GM23338 (cell line): Measurements from ENCODE around the gene ALG14. TPM values are rescaled to one million over a fixed set of nuclear protein-coding genes. Genes with fewer than 3 reads are reported as not detected.

Experiments
- ATAC-seq: fragments of 200-7000 bp; cut with Tn5 transposase; 3 replicates; pipeline ENCODE4 v1.9.1; 2020
- DNase-seq: peaks from one replicate; pipeline ENCODE4 v3.0.0-alpha.2; 2015; ENCODE audit warnings: low spot score
- H2AFZ ChIP-seq: fragments of 200-600 bp; sonication (generic); 2 replicates; pipeline ENCODE4 v1.8.0; 2016; ENCODE audit warnings: antibody characterized with exemption, mild to moderate bottlenecking, moderate library complexity
- H3F3A ChIP-seq: fragments of 200-600 bp; sonication (generic); replicated peaks from 2 replicates; pipeline ENCODE4 v1.8.0; 2017; ENCODE audit warnings: antibody characterized with exemption, mixed run types, low read depth
- H3K27ac ChIP-seq: fragments of 200-600 bp; sonication (generic); 2 replicates; pipeline ENCODE4 v1.6.1; 2016; ENCODE audit warnings: low read depth
- H3K27me3 ChIP-seq: fragments of 200-600 bp; sonication (generic); 2 replicates; pipeline ENCODE4 v1.8.0; 2016; ENCODE audit warnings: mild to moderate bottlenecking, mixed run types, moderate library complexity; ENCODE audit not compliant: insufficient read depth
- H3K36me3 ChIP-seq: fragments of 200-600 bp; sonication (generic); 2 replicates; pipeline ENCODE4 v1.8.0; 2016; ENCODE audit warnings: mild to moderate bottlenecking; ENCODE audit not compliant: insufficient read depth
- H3K4me1 ChIP-seq: fragments of 200-600 bp; sonication (generic); 2 replicates; pipeline ENCODE4 v1.8.0; 2016; ENCODE audit warnings: mild to moderate bottlenecking, moderate library complexity; ENCODE audit not compliant: insufficient read depth
- H3K4me2 ChIP-seq: fragments of 200-600 bp; sonication (generic); 2 replicates; pipeline ENCODE4 v1.7.1; 2017; ENCODE audit warnings: mixed run types
- H3K4me3 ChIP-seq: fragments of 200-600 bp; sonication (generic); 2 replicates; pipeline ENCODE4 v1.6.1; 2016; ENCODE audit warnings: mixed run types
- H3K79me2 ChIP-seq: fragments of 200-600 bp; sonication (generic); replicated peaks from 2 replicates; pipeline ENCODE4 v1.8.0; 2017; ENCODE audit warnings: mild to moderate bottlenecking; ENCODE audit not compliant: insufficient read depth
- H3K9me2 ChIP-seq: fragments of 200-600 bp; sonication (generic); 2 replicates; pipeline ENCODE4 v1.8.0; 2017; ENCODE audit not compliant: insufficient read depth
- H4K20me1 ChIP-seq: fragments of 200-600 bp; sonication (generic); replicated peaks from 2 replicates; pipeline ENCODE4 v1.8.0; 2017; ENCODE audit warnings: mild to moderate bottlenecking; ENCODE audit not compliant: insufficient read depth
- H3K27ac Mint-ChIP-seq: 2 replicates; pipeline ENCODE4 v1.8.0; 2020; ENCODE audit warnings: inconsistent platforms, mild to moderate bottlenecking, moderate library complexity, mixed read lengths
- H3K27me3 Mint-ChIP-seq: 3 replicates; pipeline ENCODE4 v1.8.0; 2022; ENCODE audit warnings: low read depth, mild to moderate bottlenecking, moderate library complexity, mixed read lengths, inconsistent platforms; ENCODE audit not compliant: insufficient read depth, poor library complexity
- H3K36me3 Mint-ChIP-seq: 3 replicates; pipeline ENCODE4 v1.8.0; 2021; ENCODE audit warnings: low read depth, mild to moderate bottlenecking, inconsistent platforms, moderate library complexity, mixed read lengths
- H3K4me1 Mint-ChIP-seq: 3 replicates; pipeline ENCODE4 v1.8.0; 2020; ENCODE audit warnings: mild to moderate bottlenecking, inconsistent platforms, mixed read lengths
- H3K4me3 Mint-ChIP-seq: 3 replicates; pipeline ENCODE4 v1.8.0; 2021; ENCODE audit warnings: moderate library complexity, mild to moderate bottlenecking, inconsistent platforms, mixed read lengths
- H3K9me3 Mint-ChIP-seq: 3 replicates; pipeline ENCODE4 v1.8.0; 2020; ENCODE audit warnings: moderate library complexity, mild to moderate bottlenecking, inconsistent platforms, mixed read lengths
- CREB1 ChIP-seq: fragments of 250-450 bp; sonication (Bioruptor Pico); IDR thresholded peaks from 2 replicates; pipeline ENCODE4 v1.5.0; 2020; ENCODE audit warnings: low read depth, mild to moderate bottlenecking, moderate library complexity
- JUNB ChIP-seq: IDR thresholded peaks from one replicate; pipeline ENCODE4 v1.6.1; 2016; ENCODE audit warnings: antibody characterized with exemption; ENCODE audit not compliant: unreplicated experiment
- POLR2AphosphoS5 ChIP-seq: IDR thresholded peaks from 2 replicates; pipeline ENCODE4 v1.6.1; 2016; ENCODE audit warnings: antibody characterized with exemption, low read depth
- STAT1 ChIP-seq: IDR thresholded peaks from one replicate; pipeline ENCODE4 v1.6.1; 2016; ENCODE audit warnings: antibody characterized with exemption; ENCODE audit not compliant: unreplicated experiment
- ZNF114 ChIP-seq: fragments of 250-450 bp; sonication (Bioruptor Pico); IDR thresholded peaks from 2 replicates; pipeline ENCODE4 v1.5.0; 2020; ENCODE audit warnings: mild to moderate bottlenecking, moderate library complexity
- polyA plus RNA-seq: library from polyadenylated mRNA; unstranded; fragments of >200 nt; fragmentation: Nextera tagmentation; extraction: Ambion mirVana; gene quantifications from 2 replicates; pipeline ENCODE4 v1.2.1, GENCODE V29; 2016
- total RNA-seq: library from RNA; depleted of rRNA; stranded (reverse); fragments of >200 nt; shearing (Covaris generic); gene quantifications from 2 replicates; pipeline ENCODE4 v1.2.3, GENCODE V29; 2014
- TF ChIP-seq, protein P1 (sequence below): fragments of 250-450 bp; sonication (Bioruptor Pico); IDR thresholded peaks from 2 replicates; pipeline ENCODE4 v1.5.0; 2020; ENCODE audit warnings: mild to moderate bottlenecking, moderate library complexity
- TF ChIP-seq, protein P2 (sequence below), 2 experiments: fragments of 200-600 bp in 1 of 2; sonication (generic) in 1 of 2; conservative IDR thresholded peaks; 2 replicates each; pipeline versions ENCODE4 v1.5.1 to v1.6.1; 2016 to 2017; ENCODE audit warnings: antibody characterized with exemption in 2 of 2, low read depth in 2 of 2, mild to moderate bottlenecking in 2 of 2, moderate library complexity in 1 of 2

Gene ALG14
- total and polyA plus RNA-seq, 2 experiments from 2014 or later = 0.42 to 2.8 TPM

DNA sequence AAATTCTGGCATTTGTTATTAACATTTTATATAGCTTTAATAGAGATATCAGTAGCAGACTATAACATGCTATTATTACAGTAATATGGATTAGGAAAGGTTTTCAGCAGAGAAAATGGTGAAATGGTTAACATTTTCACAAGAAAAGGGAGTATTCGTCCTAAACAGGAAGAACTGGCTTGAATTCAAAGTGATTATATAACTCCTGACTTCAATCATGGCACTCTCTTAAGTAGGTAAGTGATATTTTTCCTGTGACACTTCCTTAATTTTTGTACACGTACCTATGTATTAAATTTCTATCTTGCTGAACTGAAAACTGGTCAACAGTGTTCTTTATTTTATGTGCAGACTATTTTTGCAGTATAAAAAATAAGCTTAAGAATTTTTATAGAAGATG, 77.9 kb downstream of the ALG14 start (continued):
- TF ChIP-seq, protein P1, sequence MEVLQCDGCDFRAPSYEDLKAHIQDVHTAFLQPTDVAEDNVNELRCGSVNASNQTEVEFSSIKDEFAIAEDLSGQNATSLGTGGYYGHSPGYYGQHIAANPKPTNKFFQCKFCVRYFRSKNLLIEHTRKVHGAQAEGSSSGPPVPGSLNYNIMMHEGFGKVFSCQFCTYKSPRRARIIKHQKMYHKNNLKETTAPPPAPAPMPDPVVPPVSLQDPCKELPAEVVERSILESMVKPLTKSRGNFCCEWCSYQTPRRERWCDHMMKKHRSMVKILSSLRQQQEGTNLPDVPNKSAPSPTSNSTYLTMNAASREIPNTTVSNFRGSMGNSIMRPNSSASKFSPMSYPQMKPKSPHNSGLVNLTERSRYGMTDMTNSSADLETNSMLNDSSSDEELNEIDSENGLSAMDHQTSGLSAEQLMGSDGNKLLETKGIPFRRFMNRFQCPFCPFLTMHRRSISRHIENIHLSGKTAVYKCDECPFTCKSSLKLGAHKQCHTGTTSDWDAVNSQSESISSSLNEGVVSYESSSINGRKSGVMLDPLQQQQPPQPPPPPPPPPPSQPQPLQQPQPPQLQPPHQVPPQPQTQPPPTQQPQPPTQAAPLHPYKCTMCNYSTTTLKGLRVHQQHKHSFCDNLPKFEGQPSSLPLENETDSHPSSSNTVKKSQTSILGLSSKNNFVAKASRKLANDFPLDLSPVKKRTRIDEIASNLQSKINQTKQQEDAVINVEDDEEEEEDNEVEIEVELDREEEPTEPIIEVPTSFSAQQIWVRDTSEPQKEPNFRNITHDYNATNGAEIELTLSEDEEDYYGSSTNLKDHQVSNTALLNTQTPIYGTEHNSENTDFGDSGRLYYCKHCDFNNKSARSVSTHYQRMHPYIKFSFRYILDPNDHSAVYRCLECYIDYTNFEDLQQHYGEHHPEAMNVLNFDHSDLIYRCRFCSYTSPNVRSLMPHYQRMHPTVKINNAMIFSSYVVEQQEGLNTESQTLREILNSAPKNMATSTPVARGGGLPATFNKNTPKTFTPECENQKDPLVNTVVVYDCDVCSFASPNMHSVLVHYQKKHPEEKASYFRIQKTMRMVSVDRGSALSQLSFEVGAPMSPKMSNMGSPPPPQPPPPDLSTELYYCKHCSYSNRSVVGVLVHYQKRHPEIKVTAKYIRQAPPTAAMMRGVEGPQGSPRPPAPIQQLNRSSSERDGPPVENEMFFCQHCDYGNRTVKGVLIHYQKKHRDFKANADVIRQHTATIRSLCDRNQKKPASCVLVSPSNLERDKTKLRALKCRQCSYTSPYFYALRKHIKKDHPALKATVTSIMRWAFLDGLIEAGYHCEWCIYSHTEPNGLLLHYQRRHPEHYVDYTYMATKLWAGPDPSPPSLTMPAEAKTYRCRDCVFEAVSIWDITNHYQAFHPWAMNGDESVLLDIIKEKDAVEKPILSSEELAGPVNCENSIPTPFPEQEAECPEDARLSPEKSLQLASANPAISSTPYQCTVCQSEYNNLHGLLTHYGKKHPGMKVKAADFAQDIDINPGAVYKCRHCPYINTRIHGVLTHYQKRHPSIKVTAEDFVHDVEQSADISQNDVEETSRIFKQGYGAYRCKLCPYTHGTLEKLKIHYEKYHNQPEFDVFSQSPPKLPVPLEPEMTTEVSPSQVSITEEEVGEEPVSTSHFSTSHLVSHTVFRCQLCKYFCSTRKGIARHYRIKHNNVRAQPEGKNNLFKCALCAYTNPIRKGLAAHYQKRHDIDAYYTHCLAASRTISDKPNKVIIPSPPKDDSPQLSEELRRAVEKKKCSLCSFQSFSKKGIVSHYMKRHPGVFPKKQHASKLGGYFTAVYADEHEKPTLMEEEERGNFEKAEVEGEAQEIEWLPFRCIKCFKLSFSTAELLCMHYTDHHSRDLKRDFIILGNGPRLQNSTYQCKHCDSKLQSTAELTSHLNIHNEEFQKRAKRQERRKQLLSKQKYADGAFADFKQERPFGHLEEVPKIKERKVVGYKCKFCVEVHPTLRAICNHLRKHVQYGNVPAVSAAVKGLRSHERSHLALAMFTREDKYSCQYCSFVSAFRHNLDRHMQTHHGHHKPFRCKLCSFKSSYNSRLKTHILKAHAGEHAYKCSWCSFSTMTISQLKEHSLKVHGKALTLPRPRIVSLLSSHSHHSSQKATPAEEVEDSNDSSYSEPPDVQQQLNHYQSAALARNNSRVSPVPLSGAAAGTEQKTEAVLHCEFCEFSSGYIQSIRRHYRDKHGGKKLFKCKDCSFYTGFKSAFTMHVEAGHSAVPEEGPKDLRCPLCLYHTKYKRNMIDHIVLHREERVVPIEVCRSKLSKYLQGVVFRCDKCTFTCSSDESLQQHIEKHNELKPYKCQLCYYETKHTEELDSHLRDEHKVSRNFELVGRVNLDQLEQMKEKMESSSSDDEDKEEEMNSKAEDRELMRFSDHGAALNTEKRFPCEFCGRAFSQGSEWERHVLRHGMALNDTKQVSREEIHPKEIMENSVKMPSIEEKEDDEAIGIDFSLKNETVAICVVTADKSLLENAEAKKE = no peak
- TF ChIP-seq CREB1 = no peak
- TF ChIP-seq, protein P2, sequence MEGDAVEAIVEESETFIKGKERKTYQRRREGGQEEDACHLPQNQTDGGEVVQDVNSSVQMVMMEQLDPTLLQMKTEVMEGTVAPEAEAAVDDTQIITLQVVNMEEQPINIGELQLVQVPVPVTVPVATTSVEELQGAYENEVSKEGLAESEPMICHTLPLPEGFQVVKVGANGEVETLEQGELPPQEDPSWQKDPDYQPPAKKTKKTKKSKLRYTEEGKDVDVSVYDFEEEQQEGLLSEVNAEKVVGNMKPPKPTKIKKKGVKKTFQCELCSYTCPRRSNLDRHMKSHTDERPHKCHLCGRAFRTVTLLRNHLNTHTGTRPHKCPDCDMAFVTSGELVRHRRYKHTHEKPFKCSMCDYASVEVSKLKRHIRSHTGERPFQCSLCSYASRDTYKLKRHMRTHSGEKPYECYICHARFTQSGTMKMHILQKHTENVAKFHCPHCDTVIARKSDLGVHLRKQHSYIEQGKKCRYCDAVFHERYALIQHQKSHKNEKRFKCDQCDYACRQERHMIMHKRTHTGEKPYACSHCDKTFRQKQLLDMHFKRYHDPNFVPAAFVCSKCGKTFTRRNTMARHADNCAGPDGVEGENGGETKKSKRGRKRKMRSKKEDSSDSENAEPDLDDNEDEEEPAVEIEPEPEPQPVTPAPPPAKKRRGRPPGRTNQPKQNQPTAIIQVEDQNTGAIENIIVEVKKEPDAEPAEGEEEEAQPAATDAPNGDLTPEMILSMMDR (conservative IDR thresholded peaks at IDR 0.05; ENCODE audit: low read depth in 2 of 2) = no peak
- TF ChIP-seq JUNB = no peak

DNA sequence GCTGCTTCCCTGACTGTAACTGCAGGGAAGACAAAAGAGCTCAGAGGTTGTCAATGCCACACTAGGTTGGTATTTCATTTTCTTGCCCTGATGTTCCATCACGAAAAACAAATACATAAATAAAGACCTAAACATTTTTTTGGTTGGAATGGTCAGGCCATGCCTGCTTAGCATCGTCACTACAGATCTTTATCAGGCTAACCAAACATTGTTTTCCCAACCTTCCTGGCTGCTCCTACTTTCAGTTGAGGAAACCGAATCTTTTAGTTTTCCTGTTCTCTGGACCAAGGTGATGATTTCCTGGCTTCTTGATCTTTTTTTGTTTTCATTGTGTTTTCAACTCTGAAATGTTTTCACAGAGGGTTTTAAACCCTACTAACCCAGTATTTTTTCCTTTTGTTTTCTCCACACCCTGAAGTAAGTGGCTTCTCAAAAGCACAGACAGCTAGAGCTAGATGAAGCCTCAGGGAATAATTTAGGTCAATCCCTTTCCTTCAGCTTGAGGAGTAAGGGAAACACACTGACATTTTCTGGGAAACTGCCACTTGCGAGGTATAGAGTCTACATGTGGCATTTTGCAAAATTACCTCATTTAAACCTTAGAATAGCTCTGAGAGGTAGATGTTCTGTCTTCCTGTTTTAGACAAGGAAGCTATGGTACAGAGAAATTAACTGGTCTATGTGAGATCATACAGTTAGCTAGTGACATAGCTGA, 78.7 kb downstream of the ALG14 start:
- H4K20me1 ChIP-seq = no peaks in the 10 kb centered on the region
- no peaks in the 10 kb centered on the region for H3K27me3 Mint-ChIP-seq
- no peaks in the 10 kb centered on the region for H3K36me3 Mint-ChIP-seq
- no peaks in the 10 kb centered on the region for H3K4me1 ChIP-seq
- H3K27me3 ChIP-seq = no peaks in the 10 kb centered on the region
- no peak for ATAC-seq
- H3K9me2 ChIP-seq = no peaks in the 10 kb centered on the region
- no peak for DNase-seq
- H3K27ac ChIP-seq = no peak overlapping the region
- no peaks in the 10 kb centered on the region for H3K36me3 ChIP-seq
- H3K79me2 ChIP-seq = no peaks in the 10 kb centered on the region
- H3K4me2 ChIP-seq = no peak overlapping the region
- H3K4me1 Mint-ChIP-seq = peaks cover 13% of the 10 kb centered on the region
- H3F3A ChIP-seq = no peaks in the 10 kb centered on the region
- no peak overlapping the region for H3K4me3 Mint-ChIP-seq
- H3K4me3 ChIP-seq = no peak overlapping the region
- H3K9me3 Mint-ChIP-seq = no peaks in the 10 kb centered on the region
- no peak overlapping the region for H3K27ac Mint-ChIP-seq
- no peak overlapping the region for H2AFZ ChIP-seq
- TF ChIP-seq STAT1 = no peak
- no peak for TF ChIP-seq ZNF114 (CRISPR knock-in tag)
- TF ChIP-seq JUNB = no peak
- TF ChIP-seq, protein P1 = no peak
- no peak for TF ChIP-seq POLR2AphosphoS5
